Adipocyte (in vitro differentiated cells): ENCODE results near the gene GRIP1.

Source experiments
- DNase-seq: peaks from one replicate; pipeline ENCODE4 v3.0.0-alpha.2; 2015; ENCODE audit warnings: low read depth
- H3K27me3 ChIP-seq: replicated peaks from 2 replicates; pipeline ENCODE4 v1.7.0; 2013; ENCODE audit warnings: mild to moderate bottlenecking, low read length, moderate library complexity; ENCODE audit not compliant: control insufficient read depth, insufficient read depth
- H3K36me3 ChIP-seq: 2 replicates; pipeline ENCODE4 v1.7.0; 2013; ENCODE audit warnings: low read length, mild to moderate bottlenecking, moderate library complexity; ENCODE audit not compliant: control insufficient read depth, insufficient read depth, severe bottlenecking
- H3K4me1 ChIP-seq: 2 replicates; pipeline ENCODE4 v1.7.0; 2013; ENCODE audit warnings: mild to moderate bottlenecking, low read length, moderate library complexity; ENCODE audit not compliant: control insufficient read depth, insufficient read depth
- H3K4me3 ChIP-seq: 2 replicates; pipeline ENCODE4 v1.7.0; 2013; ENCODE audit warnings: mild to moderate bottlenecking, low read length, moderate library complexity
- H3K9ac ChIP-seq: 2 replicates; pipeline ENCODE4 v1.7.0; 2013; ENCODE audit warnings: mild to moderate bottlenecking, low read length, moderate library complexity
- H3K9me3 ChIP-seq: 2 replicates; pipeline ENCODE4 v1.7.0; 2013; ENCODE audit warnings: mild to moderate bottlenecking, low read length, moderate library complexity; ENCODE audit not compliant: control insufficient read depth

Gene GRIP1

GRCh38 chr12:66620026-66620425 lies 58.9 kb downstream of the GRIP1 start:
- no peaks in the 10 kb centered on the region for H3K27me3 ChIP-seq
- no peak overlapping the region for H3K4me3 ChIP-seq
- no peaks in the 10 kb centered on the region for H3K4me1 ChIP-seq
- H3K36me3 ChIP-seq, result no peaks in the 10 kb centered on the region
- H3K9ac ChIP-seq, result no peak overlapping the region
- H3K9me3 ChIP-seq, result no peaks in the 10 kb centered on the region
- DNase-seq, result no peak

- H3K27me3 ChIP-seq, result no peaks in the 10 kb centered on the region
- no peak overlapping the region for H3K9ac ChIP-seq
- no peaks in the 10 kb centered on the region for H3K4me1 ChIP-seq
- no peak overlapping the region for H3K4me3 ChIP-seq
- no peaks in the 10 kb centered on the region for H3K36me3 ChIP-seq
- no peaks in the 10 kb centered on the region for H3K9me3 ChIP-seq
- no peak for DNase-seq
Measured at GRCh38 chr12:66617991-66618390, 60.9 kb downstream of the GRIP1 start.

- H3K27me3 ChIP-seq, result no peaks in the 10 kb centered on the region
- H3K36me3 ChIP-seq, result no peaks in the 10 kb centered on the region
- no peaks in the 10 kb centered on the region for H3K9me3 ChIP-seq
- no peak for DNase-seq
- H3K9ac ChIP-seq, result no peak overlapping the region
- no peaks in the 10 kb centered on the region for H3K4me1 ChIP-seq
- H3K4me3 ChIP-seq, result no peak overlapping the region
Measured at GRCh38 chr12:66612090-66612775, 66.6 kb downstream of the GRIP1 start.

GRCh38 chr12:66607147-66607546 lies 71.7 kb downstream of the GRIP1 start:
- Histone ChIP-seq H3K9me3 (no peaks in the 10 kb centered on the region), H3K9ac (no peak overlapping the region), H3K4me3 (no peak overlapping the region), H3K27me3 (no peaks in the 10 kb centered on the region), H3K36me3 (no peaks in the 10 kb centered on the region), H3K4me1 (no peaks in the 10 kb centered on the region)
- DNase-seq, result no peak

GRCh38 chr12:66605293-66605692 lies 73.6 kb downstream of the GRIP1 start:
- no peak for DNase-seq
- no peaks in the 10 kb centered on the region for H3K36me3 ChIP-seq
- no peaks in the 10 kb centered on the region for H3K4me1 ChIP-seq
- no peak overlapping the region for H3K9ac ChIP-seq
- no peak overlapping the region for H3K4me3 ChIP-seq
- H3K9me3 ChIP-seq, result no peaks in the 10 kb centered on the region
- H3K27me3 ChIP-seq, result no peaks in the 10 kb centered on the region

GRCh38 chr12:66603981-66604479 lies 74.8 kb downstream of the GRIP1 start:
- Histone ChIP-seq H3K4me3 (no peak overlapping the region), H3K27me3 (no peaks in the 10 kb centered on the region), H3K36me3 (no peaks in the 10 kb centered on the region), H3K9ac (no peak overlapping the region), H3K9me3 (no peaks in the 10 kb centered on the region), H3K4me1 (no peaks in the 10 kb centered on the region)
- DNase-seq, result no peak

GRCh38 chr12:66603461-66603860 lies 75.4 kb downstream of the GRIP1 start:
- no peaks in the 10 kb centered on the region for H3K27me3 ChIP-seq
- no peaks in the 10 kb centered on the region for H3K36me3 ChIP-seq
- no peaks in the 10 kb centered on the region for H3K9me3 ChIP-seq
- no peak overlapping the region for H3K4me3 ChIP-seq
- no peak overlapping the region for H3K9ac ChIP-seq
- no peak for DNase-seq
- no peaks in the 10 kb centered on the region for H3K4me1 ChIP-seq

- Histone ChIP-seq H3K9ac (no peak overlapping the region), H3K27me3 (no peaks in the 10 kb centered on the region), H3K4me3 (no peak overlapping the region), H3K4me1 (no peaks in the 10 kb centered on the region), H3K9me3 (no peaks in the 10 kb centered on the region), H3K36me3 (no peaks in the 10 kb centered on the region)
- DNase-seq, result no peak
Measured at GRCh38 chr12:66602483-66603143, 76.3 kb downstream of the GRIP1 start.

GRCh38 chr12:66600903-66601302 lies 78.0 kb downstream of the GRIP1 start:
- H3K27me3 ChIP-seq, result no peaks in the 10 kb centered on the region
- H3K4me3 ChIP-seq, result no peak overlapping the region
- no peaks in the 10 kb centered on the region for H3K9me3 ChIP-seq
- no peak overlapping the region for H3K9ac ChIP-seq
- H3K36me3 ChIP-seq, result no peaks in the 10 kb centered on the region
- peaks cover 6% of the 10 kb centered on the region for H3K4me1 ChIP-seq
- no peak for DNase-seq

GRCh38 chr12:66599816-66600215 lies 79.1 kb downstream of the GRIP1 start:
- Histone ChIP-seq H3K4me1 (peaks cover 15% of the 10 kb centered on the region), H3K9me3 (no peaks in the 10 kb centered on the region), H3K9ac (no peak overlapping the region), H3K4me3 (no peak overlapping the region), H3K27me3 (no peaks in the 10 kb centered on the region), H3K36me3 (no peaks in the 10 kb centered on the region)
- DNase-seq, result no peak

- no peaks in the 10 kb centered on the region for H3K9me3 ChIP-seq
- peaks cover 20% of the 10 kb centered on the region for H3K4me1 ChIP-seq
- H3K4me3 ChIP-seq, result no peak overlapping the region
- no peak for DNase-seq
- H3K27me3 ChIP-seq, result no peaks in the 10 kb centered on the region
- no peaks in the 10 kb centered on the region for H3K36me3 ChIP-seq
- no peak overlapping the region for H3K9ac ChIP-seq
Measured at GRCh38 chr12:66598608-66599007, 80.3 kb downstream of the GRIP1 start.
